CD4-positive, alpha-beta T cell treated with Interleukin-1 beta for 1 hour (primary cell): ENCODE measurements around the gene SMIM35.
A peak's percentile ranks its signal among the peaks of the same experiment; 100 is the strongest.

Experiments used
- DNase-seq, 2 donors: peaks; one replicate each; pipeline ENCODE4 v3.0.0-alpha.2; 2020 to 2022

The SMIM35 gene

GRCh38 chr11:118017631-118018315, 69.0 kb downstream of the SMIM35 start:
- no peak for DNase-seq

GRCh38 chr11:118017111-118017510, 69.7 kb downstream of the SMIM35 start:
- no peak for DNase-seq

- no peak for DNase-seq
Observed at GRCh38 chr11:118016104-118016503, 70.7 kb downstream of the SMIM35 start.

- DNase-seq = peak in 1 of 2 donors; percentile 33
Observed at GRCh38 chr11:118015385-118015841, 71.3 kb downstream of the SMIM35 start.

GRCh38 chr11:118014022-118014421, 72.7 kb downstream of the SMIM35 start:
- no peak for DNase-seq

- peak; percentile 35 to 76 for DNase-seq
Observed at GRCh38 chr11:118012083-118012669, 74.6 kb downstream of the SMIM35 start.

- DNase-seq = peak in 1 of 2 donors; percentile 89
Observed at GRCh38 chr11:118010738-118011461, 75.9 kb downstream of the SMIM35 start.

GRCh38 chr11:118009864-118010737, 76.7 kb downstream of the SMIM35 start:
- no peak for DNase-seq

GRCh38 chr11:118008271-118008911, 78.4 kb downstream of the SMIM35 start:
- no peak for DNase-seq

- peak; percentile 58 to 63 for DNase-seq
Observed at GRCh38 chr11:118007563-118008270, 79.0 kb downstream of the SMIM35 start.

GRCh38 chr11:118007040-118007439, 79.7 kb downstream of the SMIM35 start:
- DNase-seq = no peak

GRCh38 chr11:118006153-118006534, 80.6 kb downstream of the SMIM35 start:
- DNase-seq = no peak

- no peak for DNase-seq
Observed at GRCh38 chr11:118005224-118006152, 81.3 kb downstream of the SMIM35 start.

- DNase-seq = no peak
Observed at GRCh38 chr11:118004543-118005223, 82.1 kb downstream of the SMIM35 start.

- no peak for DNase-seq
Observed at GRCh38 chr11:118003456-118003855, 83.3 kb downstream of the SMIM35 start.

- peak; percentile 48 to 58 for DNase-seq
Observed at GRCh38 chr11:118002541-118003423, 84.0 kb downstream of the SMIM35 start.

- DNase-seq = peak in 1 of 2 donors; percentile 43
Observed at GRCh38 chr11:118002010-118002540, 84.7 kb downstream of the SMIM35 start.

GRCh38 chr11:118001494-118001971, 85.2 kb downstream of the SMIM35 start:
- DNase-seq = peak in 1 of 2 donors; percentile 58
